Mucosa of stomach (tissue), 1 donor: ENCODE results near the gene TNC.

ENCODE experiments used
- H3K27me3 ChIP-seq: one replicate; pipeline ENCODE4 v1.7.0; 2013; ENCODE audit warnings: mild to moderate bottlenecking, low read length; ENCODE audit not compliant: control insufficient read depth, insufficient read depth
- H3K36me3 ChIP-seq: one replicate; pipeline ENCODE4 v1.7.0; 2013; ENCODE audit warnings: low read length; ENCODE audit not compliant: control insufficient read depth, insufficient read depth
- H3K4me1 ChIP-seq: one replicate; pipeline ENCODE4 v1.7.0; 2013; ENCODE audit warnings: mild to moderate bottlenecking, low read length; ENCODE audit not compliant: control insufficient read depth, insufficient read depth
- H3K4me3 ChIP-seq: one replicate; pipeline ENCODE4 v1.7.0; 2013; ENCODE audit warnings: low read length
- H3K9ac ChIP-seq: one replicate; pipeline ENCODE4 v1.7.0; 2013; ENCODE audit warnings: mild to moderate bottlenecking, low read length, moderate library complexity
- H3K9me3 ChIP-seq: one replicate; pipeline ENCODE4 v1.7.0; 2013; ENCODE audit warnings: mild to moderate bottlenecking, low read length, moderate library complexity; ENCODE audit not compliant: control insufficient read depth
- donor health status: Pancreatic carcinoma.

The TNC gene

DNA sequence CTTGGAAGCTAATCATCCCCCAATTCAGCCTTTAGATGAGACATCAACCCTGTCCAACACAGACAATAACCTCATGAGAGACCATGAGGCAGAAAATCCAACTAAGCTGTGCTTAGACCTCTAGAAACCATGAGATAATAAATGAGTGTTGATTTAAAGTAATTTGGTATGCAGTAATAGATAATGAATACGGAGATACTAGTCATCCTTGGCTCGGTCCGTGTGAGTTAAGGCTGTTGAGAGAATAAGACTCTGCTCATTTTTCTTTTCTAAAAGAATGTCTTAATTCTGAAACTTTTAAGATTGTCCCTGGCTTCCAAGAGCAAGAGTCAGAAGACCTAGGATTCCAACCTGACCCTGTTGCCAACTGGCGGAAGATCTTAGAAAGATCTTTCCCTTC lies 6.1 kb downstream of the TNC start:
- Histone ChIP-seq H3K9ac (no peak overlapping the region), H3K4me1 (no peaks in the 10 kb centered on the region), H3K4me3 (no peak overlapping the region), H3K9me3 (no peaks in the 10 kb centered on the region), H3K36me3 (no peaks in the 10 kb centered on the region), H3K27me3 (peaks cover 17% of the 10 kb centered on the region)

DNA sequence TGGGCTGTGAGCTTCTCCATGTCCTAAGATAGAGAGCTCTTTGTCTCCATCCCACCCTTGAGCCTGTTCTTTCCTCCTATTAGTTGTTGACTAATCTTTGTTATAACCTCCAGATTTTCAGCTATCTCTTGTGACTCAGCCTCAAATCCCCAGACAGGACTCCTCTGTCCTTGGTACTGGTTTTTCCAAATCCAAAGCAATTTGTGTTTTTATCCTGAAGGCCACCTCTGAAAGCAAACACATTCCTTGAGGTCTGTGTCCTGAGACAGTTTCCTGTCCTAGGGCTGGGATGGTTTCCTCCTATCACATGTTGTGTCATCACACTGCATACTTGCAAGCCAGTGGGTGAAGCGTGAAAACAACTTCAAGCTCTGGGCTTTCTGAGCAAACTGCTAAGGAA lies 8.5 kb downstream of the TNC start:
- Histone ChIP-seq H3K9ac (no peak overlapping the region), H3K4me3 (no peak overlapping the region), H3K4me1 (peaks cover 7% of the 10 kb centered on the region)

DNA sequence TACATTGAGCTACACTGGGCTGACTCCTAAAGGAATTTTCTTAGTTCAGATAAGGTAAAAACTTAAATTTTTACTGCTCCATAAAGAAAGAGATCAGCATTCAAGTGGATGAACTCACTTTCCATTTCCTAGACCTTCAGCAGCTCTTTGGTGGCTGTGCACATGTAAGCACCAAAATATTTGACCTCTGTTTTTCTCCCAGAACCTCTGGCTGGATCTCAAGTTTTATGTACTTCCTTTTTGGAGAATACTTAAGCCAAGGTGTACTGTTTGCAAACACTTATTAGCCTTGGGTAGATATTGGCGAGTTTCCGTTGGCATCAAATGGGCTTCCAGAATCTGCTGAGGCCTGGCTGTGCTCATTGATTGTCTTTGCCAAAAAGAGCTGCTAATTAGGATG lies 10.3 kb downstream of the TNC start:
- no peak overlapping the region for H3K4me3 ChIP-seq
- H3K9me3 ChIP-seq, result no peaks in the 10 kb centered on the region
- H3K4me1 ChIP-seq, result peaks cover 7% of the 10 kb centered on the region
- H3K27me3 ChIP-seq, result no peaks in the 10 kb centered on the region
- H3K9ac ChIP-seq, result no peak overlapping the region
- no peaks in the 10 kb centered on the region for H3K36me3 ChIP-seq

More for the DNA sequence above, 8.5 kb downstream of the TNC start:
- no peaks in the 10 kb centered on the region for H3K36me3 ChIP-seq
- no peaks in the 10 kb centered on the region for H3K9me3 ChIP-seq
- peaks cover 1% of the 10 kb centered on the region for H3K27me3 ChIP-seq

DNA sequence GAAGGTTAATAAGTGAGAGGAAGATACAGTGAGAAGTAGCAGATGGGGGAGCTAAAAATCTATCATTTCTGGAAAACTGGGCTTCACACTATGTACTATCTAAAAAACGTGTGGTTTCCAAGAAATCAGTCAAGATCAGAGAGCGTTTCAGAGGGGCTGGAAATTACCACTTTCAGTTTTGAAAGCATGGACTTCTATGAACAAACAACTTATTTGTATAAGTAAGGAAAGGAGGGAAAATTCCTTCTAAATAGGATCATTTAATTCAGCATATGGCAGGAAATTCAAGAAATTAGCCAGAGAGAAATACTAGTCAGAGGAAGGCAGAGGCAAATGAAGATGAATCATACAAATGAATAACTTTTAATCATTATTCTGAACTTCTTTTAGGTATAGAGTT lies 11.3 kb downstream of the TNC start:
- Histone ChIP-seq H3K9me3 (no peaks in the 10 kb centered on the region), H3K27me3 (no peaks in the 10 kb centered on the region), H3K4me3 (no peak overlapping the region), H3K36me3 (no peaks in the 10 kb centered on the region), H3K4me1 (peaks cover 7% of the 10 kb centered on the region), H3K9ac (no peak overlapping the region)

DNA sequence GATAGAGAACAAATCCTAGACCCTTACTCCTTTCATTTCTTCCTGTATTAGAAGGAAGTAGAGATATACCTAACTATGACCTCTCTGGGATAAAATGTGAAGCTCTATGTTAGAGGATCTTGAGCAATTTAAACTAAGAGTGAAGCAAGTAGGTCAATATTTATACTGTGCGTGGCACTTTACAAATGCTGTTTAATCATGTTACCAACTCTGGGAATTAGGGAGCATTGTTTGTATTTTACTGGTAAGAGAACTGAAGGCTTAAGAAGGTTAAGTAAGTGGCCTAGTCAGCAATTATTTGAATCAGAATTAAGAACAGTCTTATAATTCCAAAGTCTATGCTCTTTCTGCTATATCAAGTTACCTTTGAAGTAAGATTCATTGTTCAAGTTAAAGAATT lies 12.0 kb downstream of the TNC start:
- Histone ChIP-seq H3K9me3 (no peaks in the 10 kb centered on the region), H3K36me3 (no peaks in the 10 kb centered on the region), H3K4me3 (no peak overlapping the region), H3K4me1 (peaks cover 7% of the 10 kb centered on the region), H3K27me3 (no peaks in the 10 kb centered on the region), H3K9ac (no peak overlapping the region)

DNA sequence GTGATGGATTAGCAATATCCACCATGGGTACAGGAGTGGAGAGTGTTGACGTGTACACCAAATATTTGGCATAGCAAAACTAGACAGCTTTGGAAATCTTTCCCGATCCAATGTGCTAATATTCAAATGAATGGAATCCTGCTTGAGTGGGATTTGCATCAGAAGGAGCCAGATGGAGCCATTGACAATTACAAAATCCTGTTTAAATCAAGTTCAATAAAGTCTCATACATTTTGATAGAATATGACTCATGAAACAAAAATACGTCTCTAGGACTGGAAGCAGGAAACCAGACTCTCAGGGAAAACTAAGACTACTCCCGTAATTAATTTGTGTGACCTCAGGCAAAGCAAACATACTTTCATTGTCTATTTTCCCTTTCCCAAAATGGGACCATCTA lies 13.0 kb downstream of the TNC start:
- H3K9ac ChIP-seq, result no peak overlapping the region
- H3K36me3 ChIP-seq, result no peaks in the 10 kb centered on the region
- no peak overlapping the region for H3K4me3 ChIP-seq
- H3K9me3 ChIP-seq, result no peaks in the 10 kb centered on the region
- no peaks in the 10 kb centered on the region for H3K27me3 ChIP-seq
- peaks cover 7% of the 10 kb centered on the region for H3K4me1 ChIP-seq

DNA sequence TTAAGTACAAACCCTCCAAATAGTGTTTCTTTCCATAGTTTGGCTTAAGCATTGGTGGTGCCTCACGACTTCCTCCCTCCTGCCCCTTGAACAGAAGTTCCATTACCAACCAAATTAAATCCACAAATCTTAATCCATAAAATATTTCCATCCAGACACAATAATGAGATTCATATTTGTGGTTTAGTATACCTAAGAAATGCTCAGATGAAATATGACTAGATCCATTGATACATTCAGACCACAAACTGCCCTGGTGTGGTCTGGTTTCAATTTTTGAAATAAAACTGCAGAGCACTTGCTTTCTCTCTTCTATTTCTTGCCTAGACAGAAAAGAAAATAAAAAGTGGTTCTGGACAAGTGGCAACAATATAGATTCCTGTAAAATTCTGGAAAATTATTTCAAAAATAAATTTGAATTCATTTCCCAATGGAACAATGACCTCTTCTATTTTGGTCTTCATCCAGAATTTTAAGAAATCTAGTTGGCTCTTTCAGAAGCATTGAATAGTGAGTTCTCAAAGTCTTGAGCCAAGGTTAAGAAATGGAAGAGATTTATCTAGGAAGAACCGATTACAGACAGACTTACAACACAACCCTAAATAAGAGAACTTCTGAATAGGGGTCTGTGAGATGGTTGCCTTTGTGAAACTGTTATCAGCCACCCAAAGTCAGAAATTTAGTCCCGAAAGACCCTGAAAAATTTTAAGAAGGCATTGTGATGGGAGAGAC lies 14.0 kb downstream of the TNC start:
- Histone ChIP-seq H3K9me3 (no peaks in the 10 kb centered on the region), H3K9ac (no peak overlapping the region), H3K4me1 (peaks cover 7% of the 10 kb centered on the region), H3K36me3 (no peaks in the 10 kb centered on the region), H3K4me3 (no peak overlapping the region), H3K27me3 (no peaks in the 10 kb centered on the region)

DNA sequence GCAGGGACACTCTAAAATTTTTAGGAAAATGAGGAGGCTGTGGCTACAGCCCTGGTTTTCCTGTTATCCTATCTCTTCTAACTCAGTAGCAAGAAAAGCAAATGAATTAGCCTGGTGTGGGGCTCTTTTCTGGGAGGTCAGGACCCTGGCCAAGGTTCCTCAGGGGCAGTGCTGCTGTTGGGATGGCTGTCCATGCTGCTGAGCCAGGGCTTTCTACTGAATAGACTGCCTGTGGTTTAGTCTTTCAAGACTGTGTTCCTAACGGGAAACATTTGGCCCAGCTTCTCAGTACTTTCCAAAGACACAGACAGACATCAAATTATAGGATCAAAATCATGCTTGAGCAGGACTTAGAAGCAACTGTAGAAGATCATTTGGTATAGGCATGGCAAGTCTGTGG lies 18.1 kb downstream of the TNC start:
- Histone ChIP-seq H3K9ac (no peak overlapping the region), H3K4me1 (no peaks in the 10 kb centered on the region), H3K27me3 (no peaks in the 10 kb centered on the region), H3K9me3 (no peaks in the 10 kb centered on the region), H3K4me3 (no peak overlapping the region), H3K36me3 (no peaks in the 10 kb centered on the region)

DNA sequence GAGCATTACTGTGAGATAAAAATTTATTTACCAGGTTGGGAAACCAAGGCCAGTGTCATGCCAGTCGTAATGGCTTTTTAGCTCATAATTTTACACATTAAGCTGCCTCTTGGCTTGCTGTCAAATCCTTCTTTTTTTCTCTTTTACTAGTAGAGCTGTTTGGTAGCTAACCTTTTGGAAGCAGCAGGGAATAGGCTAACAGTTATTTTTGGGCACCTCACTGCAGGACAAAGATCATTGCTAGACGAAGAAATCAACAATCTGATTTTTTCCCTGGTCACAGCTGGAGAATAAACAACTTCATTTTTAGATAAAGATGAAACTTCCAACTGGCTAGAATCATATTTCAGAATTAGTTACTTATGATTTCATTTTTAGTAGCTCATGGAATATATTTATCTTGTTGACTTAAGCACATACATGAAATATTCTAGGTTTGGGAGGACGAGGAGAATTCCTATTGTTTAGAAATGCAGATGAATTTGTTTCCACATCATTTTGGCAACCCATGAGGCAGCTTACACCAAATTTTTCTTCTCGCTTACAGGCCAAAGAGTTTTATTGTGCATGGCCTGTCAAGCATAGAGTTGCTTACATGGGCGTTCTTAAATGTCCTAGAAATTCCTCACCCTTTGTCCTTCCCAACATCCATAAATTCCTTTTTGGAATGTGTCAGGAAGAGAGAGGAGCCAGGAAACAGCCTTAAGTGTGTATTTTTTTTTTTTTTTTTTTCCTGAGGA lies 19.6 kb downstream of the TNC start:
- Histone ChIP-seq H3K27me3 (no peaks in the 10 kb centered on the region), H3K4me3 (no peak overlapping the region), H3K9ac (no peak overlapping the region), H3K9me3 (no peaks in the 10 kb centered on the region), H3K36me3 (no peaks in the 10 kb centered on the region), H3K4me1 (no peaks in the 10 kb centered on the region)

DNA sequence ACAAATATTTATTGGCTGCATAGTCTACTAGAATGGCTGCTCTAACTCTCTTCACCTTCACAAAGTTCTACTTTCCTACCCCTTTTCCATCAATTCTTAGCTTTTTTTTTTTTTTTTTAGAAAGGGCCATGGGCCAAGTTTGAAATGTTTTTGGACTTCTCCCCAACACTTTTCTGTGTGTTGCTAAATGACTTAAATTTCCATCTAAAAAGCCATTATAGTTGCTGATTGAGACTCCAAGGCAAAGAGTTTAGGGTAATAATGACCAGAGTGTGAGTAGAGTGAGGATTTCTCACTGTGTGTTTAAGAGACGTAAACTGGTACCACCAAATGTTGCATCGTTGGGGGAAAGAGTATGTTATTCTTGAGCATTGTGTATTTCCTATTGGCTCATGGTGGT lies 24.4 kb downstream of the TNC start:
- Histone ChIP-seq H3K36me3 (no peaks in the 10 kb centered on the region), H3K27me3 (no peaks in the 10 kb centered on the region), H3K4me3 (no peak overlapping the region), H3K9me3 (no peaks in the 10 kb centered on the region), H3K4me1 (no peaks in the 10 kb centered on the region), H3K9ac (no peak overlapping the region)

DNA sequence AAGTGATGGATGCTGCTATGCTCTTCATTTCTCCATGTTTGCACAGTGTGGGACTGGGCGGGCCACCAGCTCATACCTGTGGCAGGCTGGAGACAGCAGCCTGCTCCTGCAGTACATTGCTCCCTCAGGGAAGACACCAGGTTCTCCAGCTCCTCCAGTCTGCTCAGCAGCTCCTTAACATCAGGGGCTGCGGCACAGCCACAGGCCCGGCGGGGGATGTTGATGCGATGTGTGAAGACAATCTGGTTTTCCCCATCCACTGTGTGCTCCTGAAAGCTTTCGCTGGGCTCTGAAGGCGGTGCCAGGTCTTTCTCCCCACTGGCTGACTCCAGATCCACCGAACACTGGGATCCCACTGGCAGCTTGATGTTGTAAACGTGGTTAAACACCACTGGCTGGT lies 27.5 kb downstream of the TNC start:
- H3K4me3 ChIP-seq, result no peak overlapping the region
- no peaks in the 10 kb centered on the region for H3K27me3 ChIP-seq
- H3K36me3 ChIP-seq, result no peaks in the 10 kb centered on the region
- H3K9ac ChIP-seq, result no peak overlapping the region
- H3K4me1 ChIP-seq, result no peaks in the 10 kb centered on the region
- H3K9me3 ChIP-seq, result no peaks in the 10 kb centered on the region

DNA sequence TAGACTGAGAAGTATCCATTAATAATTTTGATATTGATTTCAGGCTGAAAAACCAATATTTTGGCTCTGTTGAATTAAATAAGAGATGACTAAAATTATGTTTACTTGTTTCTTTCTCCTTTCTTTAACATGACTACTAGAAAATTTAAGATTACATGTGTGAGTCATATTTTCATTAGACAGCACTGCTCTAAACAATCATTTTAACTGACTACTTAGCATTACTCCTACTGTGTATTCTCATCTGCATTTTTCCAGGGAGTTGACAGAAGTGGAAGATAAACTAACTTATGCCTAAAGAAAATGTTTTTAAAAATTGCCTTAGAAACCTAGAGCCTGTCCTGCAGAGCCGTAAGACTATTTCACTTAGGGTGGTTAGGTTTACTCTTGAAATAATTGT lies 29.1 kb downstream of the TNC start:
- Histone ChIP-seq H3K4me1 (no peaks in the 10 kb centered on the region), H3K36me3 (no peaks in the 10 kb centered on the region)

More for the DNA sequence above, 29.1 kb downstream of the TNC start:
- H3K4me3 ChIP-seq, result no peak overlapping the region
- H3K27me3 ChIP-seq, result no peaks in the 10 kb centered on the region
- H3K9ac ChIP-seq, result no peak overlapping the region
- H3K9me3 ChIP-seq, result no peaks in the 10 kb centered on the region
